GM12878 (cell line): ENCODE results near the gene MYL12B. TPM values are rescaled to one million over a fixed set of nuclear protein-coding genes. Genes with fewer than 3 reads are reported as not detected.

Experiments used
- ATF7 ChIP-seq: fragments of 450-650 bp; IDR thresholded peaks from 2 replicates; pipeline ENCODE4 v1.6.1; 2016; ENCODE audit warnings: low read depth, mild to moderate bottlenecking
- BHLHE40 ChIP-seq, 2 experiments: fragments of 450-650 bp in 1 of 2; IDR thresholded peaks; 2 replicates each; pipeline ENCODE4 v1.6.1; 2011 to 2017; ENCODE audit warnings: low read depth in 2 of 2, borderline replicate concordance in 1 of 2, improper control_type of control experiment in 1 of 2, low read length in 1 of 2, mild to moderate bottlenecking in 1 of 2
- CBX5 ChIP-seq: sonication (generic); IDR thresholded peaks from 2 replicates; pipeline ENCODE4 v1.6.1; 2016; ENCODE audit warnings: low read depth, moderate library complexity, mild to moderate bottlenecking, inconsistent platforms
- CEBPB ChIP-seq, 2 experiments: fragments of 150-350 bp in 1 of 2; IDR thresholded peaks; 2 replicates each; pipeline ENCODE4 v1.6.1; 2012 to 2014; ENCODE audit warnings: low read depth in 2 of 2, low read length in 2 of 2, borderline replicate concordance in 1 of 2, inconsistent platforms in 1 of 2
- EP300 ChIP-seq, 2 experiments: fragments of 150-350 bp in 1 of 2; IDR thresholded peaks; 2 replicates each; pipeline ENCODE4 v1.6.1; 2011 to 2012; ENCODE audit warnings: low read depth in 2 of 2, low read length in 2 of 2, borderline replicate concordance in 1 of 2, improper control_type of control experiment in 1 of 2, inconsistent platforms in 1 of 2; ENCODE audit not compliant: control insufficient read depth in 1 of 2
- ESRRA ChIP-seq: IDR thresholded peaks from 2 replicates; pipeline ENCODE4 v1.6.1; 2012; ENCODE audit warnings: mild to moderate bottlenecking, low read length, improper control_type of control experiment
- EZH2 ChIP-seq: IDR thresholded peaks from 2 replicates; pipeline ENCODE4 v1.6.1; 2012; ENCODE audit warnings: low read depth, mild to moderate bottlenecking, control low read depth, inconsistent platforms, low read length, borderline replicate concordance; ENCODE audit not compliant: control insufficient read depth
- FOXK2 ChIP-seq: fragments of 450-650 bp; IDR thresholded peaks from 2 replicates; pipeline ENCODE4 v1.6.1; 2017; ENCODE audit warnings: mild to moderate bottlenecking, moderate library complexity
- HCFC1 ChIP-seq: fragments of 150-350 bp; IDR thresholded peaks from 2 replicates; pipeline ENCODE4 v1.6.1; 2014; ENCODE audit warnings: low read length
- HDAC2 ChIP-seq: fragments of 200-600 bp; sonication (generic); IDR thresholded peaks from 2 replicates; pipeline ENCODE4 v1.6.1; 2017
- IRF4 ChIP-seq: IDR thresholded peaks from 2 replicates; pipeline ENCODE4 v1.6.1; 2011; ENCODE audit warnings: low read depth, low read length
- LARP7 ChIP-seq: fragments of 450-650 bp; IDR thresholded peaks from 2 replicates; pipeline ENCODE4 v1.6.1; 2017; ENCODE audit warnings: mild to moderate bottlenecking
- MEF2B ChIP-seq: fragments of 450-650 bp; IDR thresholded peaks from 2 replicates; pipeline ENCODE4 v1.6.1; 2018; ENCODE audit warnings: mild to moderate bottlenecking, moderate library complexity; ENCODE audit not compliant: partially characterized antibody, poor library complexity, severe bottlenecking
- MTA3 ChIP-seq: IDR thresholded peaks from 2 replicates; pipeline ENCODE4 v1.6.1; 2012; ENCODE audit warnings: low read length, inconsistent platforms, borderline replicate concordance
- NFYB ChIP-seq: IDR thresholded peaks from 2 replicates; pipeline ENCODE4 v1.6.1; 2011; ENCODE audit warnings: low read depth, mild to moderate bottlenecking, low read length, improper control_type of control experiment, moderate library complexity; ENCODE audit not compliant: insufficient read depth
- PKNOX1 ChIP-seq: fragments of 450-650 bp; IDR thresholded peaks from 2 replicates; pipeline ENCODE4 v1.6.1; 2016; ENCODE audit warnings: mild to moderate bottlenecking
- PML ChIP-seq: IDR thresholded peaks from 2 replicates; pipeline ENCODE4 v1.6.1; 2012; ENCODE audit warnings: low read length, inconsistent platforms
- SIN3A ChIP-seq: IDR thresholded peaks from 2 replicates; pipeline ENCODE4 v1.6.1; 2012; ENCODE audit warnings: low read depth, low read length, improper control_type of control experiment
- SKIL ChIP-seq: fragments of 450-650 bp; IDR thresholded peaks from 2 replicates; pipeline ENCODE4 v1.6.1; 2017; ENCODE audit warnings: mild to moderate bottlenecking, low read depth, inconsistent platforms; ENCODE audit not compliant: poor library complexity, severe bottlenecking
- SMC3 ChIP-seq: IDR thresholded peaks from 2 replicates; pipeline ENCODE4 v1.6.1; 2011; ENCODE audit warnings: low read length, improper control_type of control experiment, borderline replicate concordance
- STAT1 ChIP-seq: fragments of 450-650 bp; conservative IDR thresholded peaks from 2 replicates; pipeline ENCODE4 v1.6.1; 2014; ENCODE audit warnings: antibody characterized with exemption, mild to moderate bottlenecking
- TCF12 ChIP-seq: IDR thresholded peaks from 2 replicates; pipeline ENCODE4 v1.6.1; 2011; ENCODE audit warnings: low read depth, mild to moderate bottlenecking, low read length
- YBX1 ChIP-seq: fragments of 450-650 bp; IDR thresholded peaks from 2 replicates; pipeline ENCODE4 v1.6.1; 2016; ENCODE audit warnings: antibody characterized with exemption
- ZNF274 ChIP-seq: IDR thresholded peaks from one replicate; pipeline ENCODE4 v1.8.0; 2011; ENCODE audit not compliant: insufficient read length, insufficient read depth
- polyA plus RNA-seq, 11 experiments: library from polyadenylated mRNA; depleted of rRNA in 4 of 11; unstranded in 6 of 11; stranded (reverse) in 5 of 11; fragments of >200 nt; fragmentation: Nextera tagmentation in 4 of 11; fragmentation: Illumina TruSeq in 1 of 11; extraction: Ambion mirVana in 4 of 11; extraction: Trizol in 1 of 11; gene quantifications; 1 replicate in 1 of 11; 2 replicates in 10 of 11; pipeline versions ENCODE4 v1.2.1 to v1.2.3, GENCODE V29; 2011 to 2016; ENCODE audit warnings: inconsistent platforms in 2 of 11, missing spikeins in 2 of 11, low read depth in 1 of 11
- total RNA-seq, 4 experiments: library from RNA; depleted of rRNA in 3 of 4; stranded (reverse); fragments of >200 nt in 3 of 4; fragmentation: Illumina TruSeq in 1 of 4; extraction: Trizol in 1 of 4; gene quantifications; 2 replicates each; pipeline versions ENCODE4 v1.2.1 to v1.2.3, GENCODE V29; 2013 to 2021
- TF ChIP-seq, protein P1 (sequence below): IDR thresholded peaks from 2 replicates; pipeline ENCODE4 v1.6.1; 2012; ENCODE audit warnings: low read length, inconsistent platforms

Gene MYL12B
- total and polyA plus RNA-seq, 10 of the 15 experiments (the other 5 are each of a cell fraction or from before 2014, with no cell fraction given): 179 to 739 (median 400) TPM

GRCh38 chr18:3261373-3262233, at the start of gene MYL12B (continued):
- TF ChIP-seq SKIL (peak; percentile 61), ESRRA (no peak), NFYB (no peak), IRF4 (0 out of 2 replicates have a peak, but pooled peaks have one; percentile 3), SMC3 (no peak), PKNOX1 (no peak; the same call in 1 of the 2 replicates), ZNF274 (no peak), YBX1 (no peak), PML (peak; percentile 64), MTA3 (0 out of 2 replicates have a peak, but pooled peaks have one; percentile 67), STAT1 (0 out of 2 replicates have a peak, but pooled peaks have one; percentile 49), EP300 (IDR thresholded peaks at IDR 0.05; ENCODE audit: borderline replicate concordance in 1 of 2, control insufficient read depth in 1 of 2, low read depth in 2 of 2, low read length in 2 of 2) (no peak), LARP7 (peak; percentile 96), ATF7 (peak; percentile 97), SIN3A (peak; percentile 60; the same call in 1 of the 2 replicates), TCF12 (peak; percentile 54; the same call in 1 of the 2 replicates), EZH2 (no peak), MEF2B (peak; percentile 31), CEBPB (IDR thresholded peaks at IDR 0.05; ENCODE audit: borderline replicate concordance in 1 of 2, low read depth in 2 of 2, low read length in 2 of 2) (no peak), CBX5 (no peak), HCFC1 (no peak; the same call in 1 of the 2 replicates), FOXK2 (peak; percentile 98), BHLHE40 (IDR thresholded peaks at IDR 0.05; ENCODE audit: borderline replicate concordance in 1 of 2, low read depth in 2 of 2, low read length in 1 of 2) (peak; percentile 93 to 99), HDAC2 (no peak)
- TF ChIP-seq, protein P1, sequence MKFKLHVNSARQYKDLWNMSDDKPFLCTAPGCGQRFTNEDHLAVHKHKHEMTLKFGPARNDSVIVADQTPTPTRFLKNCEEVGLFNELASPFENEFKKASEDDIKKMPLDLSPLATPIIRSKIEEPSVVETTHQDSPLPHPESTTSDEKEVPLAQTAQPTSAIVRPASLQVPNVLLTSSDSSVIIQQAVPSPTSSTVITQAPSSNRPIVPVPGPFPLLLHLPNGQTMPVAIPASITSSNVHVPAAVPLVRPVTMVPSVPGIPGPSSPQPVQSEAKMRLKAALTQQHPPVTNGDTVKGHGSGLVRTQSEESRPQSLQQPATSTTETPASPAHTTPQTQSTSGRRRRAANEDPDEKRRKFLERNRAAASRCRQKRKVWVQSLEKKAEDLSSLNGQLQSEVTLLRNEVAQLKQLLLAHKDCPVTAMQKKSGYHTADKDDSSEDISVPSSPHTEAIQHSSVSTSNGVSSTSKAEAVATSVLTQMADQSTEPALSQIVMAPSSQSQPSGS: no peak
